Esophagus mucosa (tissue), 1 donor: ENCODE measurements around the gene TEX28. TPM values are rescaled to one million over a fixed set of nuclear protein-coding genes. Genes with fewer than 3 reads are reported as not detected.
"Not testable (repeated sequence)": the region's sequence is repeated elsewhere in the genome, so short reads cannot be mapped to it uniquely, and the experiment has no call there.

Source experiments
- ATAC-seq: fragments of 200-7000 bp; cut with Tn5 transposase; one replicate; pipeline ENCODE4 v1.9.1; 2020
- total RNA-seq: library from RNA; stranded (reverse); gene quantifications from one replicate; pipeline ENCODE4 v1.2.4, GENCODE V29; 2023
- donor health status: DM: yes; HTN: yes; CAD: no.

TEX28 gene
- total RNA-seq, 1 donor from 2014 or later, result not detected

DNA sequence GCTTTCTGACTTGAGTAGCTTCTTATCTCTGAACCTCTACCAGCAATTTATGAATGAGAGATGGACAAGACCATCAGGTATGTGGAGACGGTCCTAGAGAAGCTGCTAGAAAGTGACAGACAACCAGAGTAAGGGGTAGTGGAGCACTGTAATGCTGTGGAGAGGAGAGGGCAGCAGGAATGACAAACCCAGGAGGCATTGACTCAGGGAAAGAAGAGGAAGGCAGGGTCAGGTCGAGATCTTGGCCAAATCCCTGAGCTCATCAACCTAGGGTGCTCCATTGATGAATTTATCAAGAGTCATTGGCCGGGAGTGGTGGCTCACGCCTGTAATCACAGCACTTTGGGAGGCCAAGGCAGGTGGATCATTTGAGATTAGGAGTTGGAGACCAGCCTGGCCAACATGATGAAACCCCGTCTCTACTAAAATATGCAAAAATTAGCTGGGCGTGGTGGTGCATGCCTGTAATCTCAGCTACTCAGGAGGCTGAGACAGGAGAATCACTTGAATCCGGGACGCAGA, 54.9 kb downstream of the TEX28 start:
- ATAC-seq, result peak; percentile 35

DNA sequence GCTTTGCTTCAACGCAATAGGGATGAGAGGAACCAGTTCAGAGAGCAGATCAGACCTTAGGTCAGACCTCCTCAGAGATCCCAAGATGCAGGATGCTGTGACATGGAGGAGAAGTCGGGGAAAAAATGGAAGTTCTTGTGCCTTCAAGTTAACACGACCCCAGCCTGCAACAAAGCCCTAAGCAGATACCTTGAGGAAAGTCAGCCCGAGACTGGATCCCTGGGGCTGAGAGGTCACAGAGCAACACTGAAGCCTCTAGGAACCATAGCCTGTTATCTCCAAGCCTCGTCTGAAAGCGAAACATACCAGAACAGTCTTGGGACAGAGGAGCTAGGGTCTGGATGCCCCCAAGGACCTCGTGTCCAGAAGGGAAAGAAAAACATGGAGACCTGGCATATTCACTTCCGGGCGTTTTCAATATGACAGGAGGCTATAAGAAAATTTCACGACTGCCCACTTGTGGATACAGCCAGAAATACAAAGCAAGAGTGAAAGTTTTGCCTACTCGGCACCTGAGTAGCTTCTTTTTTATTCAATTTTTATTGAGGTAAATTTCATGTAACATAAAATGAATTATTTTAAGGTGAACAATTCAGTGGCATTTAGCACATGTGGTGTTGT, 55.9 kb downstream of the TEX28 start:
- not testable (repeated sequence) for ATAC-seq

DNA sequence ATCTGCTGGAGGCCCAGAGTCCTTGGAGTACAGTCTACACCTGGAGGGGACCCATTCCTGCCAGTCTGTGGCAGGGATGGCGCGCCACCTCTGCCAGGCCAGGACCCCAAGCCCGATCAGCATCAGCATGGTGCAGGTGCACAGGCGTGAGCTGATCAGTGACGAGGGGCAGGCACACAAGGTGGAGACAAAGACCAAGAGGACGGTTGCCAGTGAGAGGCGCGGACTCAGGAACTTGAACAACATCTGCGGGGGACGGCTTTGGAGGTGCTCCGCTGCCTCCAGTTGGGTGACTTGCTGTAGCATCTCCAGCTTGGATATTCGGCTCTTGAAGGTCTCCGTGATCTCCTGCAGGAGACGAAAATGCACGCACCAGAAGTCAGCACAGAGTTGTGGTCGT, 61.3 kb downstream of the TEX28 start:
- not testable (repeated sequence) for ATAC-seq

DNA sequence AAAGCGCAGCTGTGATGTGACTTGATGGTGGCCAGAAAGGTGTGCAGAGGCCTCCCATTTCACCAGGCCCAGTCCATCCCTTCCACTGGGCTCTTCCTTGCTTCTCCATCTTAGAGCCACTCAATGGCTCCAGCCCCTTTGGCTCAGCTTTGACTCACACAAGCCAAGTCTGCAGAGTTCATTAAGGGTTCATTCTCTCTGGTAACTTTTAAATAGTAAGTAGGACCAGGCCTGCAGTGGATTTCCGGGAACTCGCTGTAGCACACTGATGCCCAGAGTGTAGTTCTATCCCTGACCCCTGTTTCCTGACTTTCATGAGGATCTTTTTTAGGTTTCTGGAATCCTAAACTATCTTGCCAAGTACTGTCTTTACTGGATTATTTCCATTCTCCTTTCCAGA, 63.5 kb downstream of the TEX28 start:
- not testable (repeated sequence) for ATAC-seq

DNA sequence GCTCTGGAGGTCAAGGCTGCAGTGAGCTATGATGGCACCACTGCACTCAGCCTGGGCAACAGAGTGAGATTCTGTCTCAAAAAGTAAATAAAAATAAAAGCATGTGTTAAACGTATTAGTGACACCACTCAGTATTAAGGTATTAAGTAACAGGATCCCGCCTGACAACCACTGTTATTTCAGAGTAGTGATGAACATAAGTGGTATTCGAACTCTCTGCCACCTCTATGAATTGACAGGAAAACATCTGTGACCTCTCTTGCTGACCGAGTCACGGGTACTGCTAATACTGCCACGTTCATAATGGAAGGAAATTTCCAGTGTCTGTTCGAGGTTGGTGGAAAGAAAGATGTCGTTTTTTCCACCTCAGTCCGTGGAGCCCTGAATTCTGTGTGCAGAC, 68.2 kb downstream of the TEX28 start:
- not testable (repeated sequence) for ATAC-seq

DNA sequence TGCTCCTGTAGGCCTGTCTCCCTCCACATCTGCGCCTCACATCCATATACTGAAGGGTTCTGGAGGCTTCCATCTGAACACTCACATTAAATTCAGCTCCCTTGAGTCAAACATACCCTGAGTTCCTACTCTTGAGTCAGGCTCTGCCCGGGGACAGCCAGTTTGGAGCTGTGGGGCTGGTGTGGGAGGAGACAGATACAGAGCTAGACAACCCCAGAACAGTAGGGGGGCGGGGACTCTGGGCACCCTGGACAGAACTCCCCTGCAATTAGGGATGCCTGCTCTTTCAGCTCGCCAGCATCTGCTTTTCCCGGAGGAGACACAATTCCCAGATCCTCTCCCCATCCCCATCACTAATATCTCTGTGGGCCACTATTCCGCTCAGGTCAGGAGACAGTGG, 69.6 kb downstream of the TEX28 start:
- ATAC-seq, result not testable (repeated sequence)

Other genes with a start within 250 kb of the TEX28 start
- 25.1 TPM for gene MECP2, start 197.4 kb downstream of the TEX28 start, total RNA-seq
- gene OPN1LW, start 150.9 kb downstream of the TEX28 start, total RNA-seq, result not detected
- not detected for gene OPN1MW, start 112.5 kb downstream of the TEX28 start, total RNA-seq
- not detected for gene OPN1MW2, start 75.4 kb downstream of the TEX28 start, total RNA-seq
- not detected for gene OPN1MW3, start 37.5 kb downstream of the TEX28 start, total RNA-seq
- not detected for gene TKTL1, start 671 bp upstream of the TEX28 start, total RNA-seq
- gene FLNA, start 79.5 kb upstream of the TEX28 start, total RNA-seq, result 417 TPM
- 49.3 TPM for gene EMD, start 84.2 kb upstream of the TEX28 start, total RNA-seq
- gene RPL10, start 103.3 kb upstream of the TEX28 start, total RNA-seq, result 2,565 TPM
- gene DNASE1L1, start 114.1 kb upstream of the TEX28 start, total RNA-seq, result 22.8 TPM
- gene TAFAZZIN, start 116.4 kb upstream of the TEX28 start, total RNA-seq, result 18.1 TPM
- gene ATP6AP1, start 133.6 kb upstream of the TEX28 start, total RNA-seq, result 63.2 TPM
- 33.8 TPM for gene GDI1, start 142.0 kb upstream of the TEX28 start, total RNA-seq
- gene FAM50A, start 149.0 kb upstream of the TEX28 start, total RNA-seq, result 17.9 TPM
- gene PLXNA3, start 163.2 kb upstream of the TEX28 start, total RNA-seq, result 7.1 TPM
- 15.1 TPM for gene LAGE3, start 184.2 kb upstream of the TEX28 start, total RNA-seq
- gene UBL4A, start 191.5 kb upstream of the TEX28 start, total RNA-seq, result 32.3 TPM
- 20.6 TPM for gene SLC10A3, start 195.5 kb upstream of the TEX28 start, total RNA-seq
- 40.6 TPM for gene FAM3A, start 221.1 kb upstream of the TEX28 start, total RNA-seq